ENCODE measurements around the gene NXN.
"Not testable (repeated sequence)": the region's sequence is repeated elsewhere in the genome, so short reads cannot be mapped to it uniquely, and the experiment has no call there.

- TF ChIP-seq EZH2 (IDR thresholded peaks at IDR 0.05; ENCODE audit: insufficient read depth, poor library complexity, severe bottlenecking); EZH2phosphoT487 (IDR thresholded peaks at IDR 0.05; ENCODE audit: insufficient read depth, low read depth): not testable (repeated sequence)
These were observed 173.7 kb downstream of the NXN start for GRCh38 chr17:805886-806285.

Measured in GM23248 (cell line).